OCI-LY1 (cell line): ENCODE results near the gene CIRBP.

Experiments used
- H2AFZ ChIP-seq: fragments of 200-600 bp; sonication (generic), shearing (Covaris generic); 2 replicates; pipeline ENCODE4 v1.6.0; 2014; ENCODE audit warnings: antibody characterized with exemption, mild to moderate bottlenecking, low read length
- H3F3A ChIP-seq: fragments of 200-600 bp; sonication (generic), shearing (Covaris generic); 2 replicates; pipeline ENCODE4 v1.6.0; 2014; ENCODE audit warnings: mild to moderate bottlenecking, antibody characterized with exemption, low read length, moderate library complexity; ENCODE audit not compliant: insufficient read depth
- H3K27ac ChIP-seq: fragments of 200-600 bp; sonication (generic); 2 replicates; pipeline ENCODE4 v1.5.1; 2014; ENCODE audit warnings: low read length, mixed run types, mild to moderate bottlenecking, low read depth; ENCODE audit not compliant: poor library complexity, severe bottlenecking
- H3K27me3 ChIP-seq: fragments of 200-600 bp; sonication (generic); 2 replicates; pipeline ENCODE4 v1.6.0; 2014; ENCODE audit warnings: antibody characterized with exemption, mild to moderate bottlenecking, low read length, moderate library complexity; ENCODE audit not compliant: insufficient read depth
- H3K36me3 ChIP-seq: fragments of 200-600 bp; sonication (generic); 2 replicates; pipeline ENCODE4 v1.6.1; 2014; ENCODE audit warnings: mild to moderate bottlenecking, antibody characterized with exemption, low read length, moderate library complexity, mixed read lengths; ENCODE audit not compliant: insufficient read depth
- H3K4me1 ChIP-seq: fragments of 200-600 bp; sonication (generic); 2 replicates; pipeline ENCODE4 v1.5.1; 2014; ENCODE audit warnings: mild to moderate bottlenecking, low read length, moderate library complexity; ENCODE audit not compliant: insufficient read depth, severe bottlenecking
- H3K4me2 ChIP-seq: fragments of 200-600 bp; sonication (generic), shearing (Covaris generic); 2 replicates; pipeline ENCODE4 v1.6.1; 2014; ENCODE audit warnings: low read length
- H3K4me3 ChIP-seq: fragments of 200-600 bp; sonication (generic); 2 replicates; pipeline ENCODE4 v1.5.1; 2014; ENCODE audit warnings: low read length, low read depth, mild to moderate bottlenecking, mixed read lengths; ENCODE audit not compliant: poor library complexity, severe bottlenecking
- H3K79me2 ChIP-seq: fragments of 200-600 bp; shearing (Covaris generic); 2 replicates; pipeline ENCODE4 v1.6.1; 2016; ENCODE audit warnings: mixed run types, low read length, mixed read lengths; ENCODE audit not compliant: insufficient read depth
- H3K9ac ChIP-seq: fragments of 200-600 bp; sonication (generic), shearing (Covaris generic); 2 replicates; pipeline ENCODE4 v1.6.1; 2014; ENCODE audit warnings: mild to moderate bottlenecking, low read length, mixed read lengths
- H3K9me2 ChIP-seq: fragments of 200-600 bp; sonication (generic), shearing (Covaris generic); 2 replicates; pipeline ENCODE4 v1.6.1; 2014; ENCODE audit warnings: low read depth, mild to moderate bottlenecking, low read length, mixed read lengths
- H3K9me3 ChIP-seq: fragments of 200-600 bp; shearing (Covaris generic); 2 replicates; pipeline ENCODE4 v1.6.1; 2014; ENCODE audit warnings: low read length, mixed read lengths
- H4K20me1 ChIP-seq: fragments of 200-600 bp; sonication (generic), shearing (Covaris generic); 2 replicates; pipeline ENCODE4 v1.6.0; 2016; ENCODE audit warnings: mild to moderate bottlenecking, low read length; ENCODE audit not compliant: insufficient read depth
- EZH2 ChIP-seq: fragments of 200-600 bp; sonication (generic), shearing (Covaris generic); IDR thresholded peaks from 2 replicates; pipeline ENCODE4 v1.8.0; 2017; ENCODE audit warnings: borderline replicate concordance, mixed run types, mild to moderate bottlenecking, antibody characterized with exemption, low read length, moderate library complexity, mixed read lengths
- TF ChIP-seq, protein P1 (sequence below): fragments of 200-600 bp; sonication (generic), shearing (Covaris generic); IDR thresholded peaks from 2 replicates; pipeline ENCODE4 v1.5.1; 2017; ENCODE audit warnings: mild to moderate bottlenecking, antibody characterized with exemption, low read length, moderate library complexity, mixed read lengths

The CIRBP gene

DNA sequence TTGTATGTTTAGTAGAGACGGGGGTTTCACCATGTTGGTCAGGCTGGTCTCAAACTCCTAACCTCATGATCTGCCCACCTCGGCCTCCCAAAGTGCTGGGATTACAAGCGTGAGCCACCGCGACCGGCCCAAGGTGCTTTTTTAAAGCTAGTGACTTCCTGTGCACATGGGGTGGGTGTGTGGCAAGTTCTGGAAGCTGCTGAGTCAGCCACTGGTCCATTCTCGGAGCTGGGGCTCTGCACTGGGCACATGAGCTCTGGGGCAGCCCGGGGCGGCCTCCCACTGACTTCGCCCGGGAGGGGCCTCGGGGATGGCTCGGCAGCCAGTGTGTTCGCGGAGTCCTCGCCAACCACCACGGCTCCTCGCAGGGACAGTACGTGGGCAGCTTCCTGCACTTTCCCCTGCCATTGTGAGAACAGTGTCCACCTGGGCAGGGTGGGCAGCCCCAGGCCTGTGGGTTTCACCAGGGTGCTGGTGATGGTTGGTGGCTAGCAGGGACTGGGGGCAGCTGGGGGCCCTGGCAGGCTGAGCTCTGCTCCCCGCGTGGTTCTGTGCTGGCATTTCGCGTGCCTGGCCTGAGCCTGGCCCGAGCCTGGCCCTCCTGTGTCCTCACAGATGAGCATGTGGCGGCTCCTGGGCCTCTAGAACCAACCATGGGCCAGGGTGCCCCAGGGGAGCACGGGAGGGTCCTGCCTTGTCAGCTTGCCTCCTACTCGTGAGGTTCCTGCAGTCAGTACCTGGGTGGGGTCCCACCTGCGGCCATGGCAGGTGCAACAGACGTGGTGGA is 43.5 kb upstream of the CIRBP start:
- Histone ChIP-seq H3K27me3 (no peaks in the 10 kb centered on the region), H3K4me1 (peaks cover 6% of the 10 kb centered on the region), H4K20me1 (no peaks in the 10 kb centered on the region), H3K4me3 (no peak overlapping the region), H3K36me3 (peaks cover 48% of the 10 kb centered on the region), H3K4me2 (no peak overlapping the region), H3K79me2 (no peaks in the 10 kb centered on the region), H3K27ac (no peak overlapping the region), H3K9me3 (no peaks in the 10 kb centered on the region), H3K9me2 (no peaks in the 10 kb centered on the region), H2AFZ (no peak overlapping the region), H3F3A (no peaks in the 10 kb centered on the region), H3K9ac (no peak overlapping the region)
- no peak for TF ChIP-seq EZH2
- TF ChIP-seq, protein P1, sequence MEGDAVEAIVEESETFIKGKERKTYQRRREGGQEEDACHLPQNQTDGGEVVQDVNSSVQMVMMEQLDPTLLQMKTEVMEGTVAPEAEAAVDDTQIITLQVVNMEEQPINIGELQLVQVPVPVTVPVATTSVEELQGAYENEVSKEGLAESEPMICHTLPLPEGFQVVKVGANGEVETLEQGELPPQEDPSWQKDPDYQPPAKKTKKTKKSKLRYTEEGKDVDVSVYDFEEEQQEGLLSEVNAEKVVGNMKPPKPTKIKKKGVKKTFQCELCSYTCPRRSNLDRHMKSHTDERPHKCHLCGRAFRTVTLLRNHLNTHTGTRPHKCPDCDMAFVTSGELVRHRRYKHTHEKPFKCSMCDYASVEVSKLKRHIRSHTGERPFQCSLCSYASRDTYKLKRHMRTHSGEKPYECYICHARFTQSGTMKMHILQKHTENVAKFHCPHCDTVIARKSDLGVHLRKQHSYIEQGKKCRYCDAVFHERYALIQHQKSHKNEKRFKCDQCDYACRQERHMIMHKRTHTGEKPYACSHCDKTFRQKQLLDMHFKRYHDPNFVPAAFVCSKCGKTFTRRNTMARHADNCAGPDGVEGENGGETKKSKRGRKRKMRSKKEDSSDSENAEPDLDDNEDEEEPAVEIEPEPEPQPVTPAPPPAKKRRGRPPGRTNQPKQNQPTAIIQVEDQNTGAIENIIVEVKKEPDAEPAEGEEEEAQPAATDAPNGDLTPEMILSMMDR, result no peak

DNA sequence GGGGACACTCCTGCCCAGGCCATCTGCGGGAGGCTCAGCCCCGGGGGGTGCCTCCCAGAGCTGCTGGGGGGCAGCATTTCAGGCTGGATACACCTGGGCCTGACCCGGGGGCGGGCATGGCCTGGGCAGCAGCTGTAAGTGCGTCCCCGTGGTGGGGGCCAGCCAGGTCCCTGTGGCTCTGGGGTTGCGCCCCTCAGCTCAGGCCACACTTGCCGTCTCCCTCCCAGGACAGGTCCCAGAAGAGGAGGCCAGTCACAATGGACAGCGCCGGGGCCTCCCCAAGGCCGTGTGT is 43.0 kb upstream of the CIRBP start:
- Histone ChIP-seq H3K4me3 (no peak overlapping the region), H3K4me1 (peaks cover 6% of the 10 kb centered on the region), H3K27me3 (no peaks in the 10 kb centered on the region), H3K79me2 (no peaks in the 10 kb centered on the region), H3K36me3 (peaks cover 44% of the 10 kb centered on the region), H4K20me1 (no peaks in the 10 kb centered on the region), H3K4me2 (no peak overlapping the region), H3K27ac (no peak overlapping the region), H3K9me3 (no peaks in the 10 kb centered on the region), H3F3A (no peaks in the 10 kb centered on the region), H2AFZ (no peak overlapping the region), H3K9ac (no peak overlapping the region), H3K9me2 (no peaks in the 10 kb centered on the region)
- TF ChIP-seq, protein P1, result no peak
- no peak for TF ChIP-seq EZH2

DNA sequence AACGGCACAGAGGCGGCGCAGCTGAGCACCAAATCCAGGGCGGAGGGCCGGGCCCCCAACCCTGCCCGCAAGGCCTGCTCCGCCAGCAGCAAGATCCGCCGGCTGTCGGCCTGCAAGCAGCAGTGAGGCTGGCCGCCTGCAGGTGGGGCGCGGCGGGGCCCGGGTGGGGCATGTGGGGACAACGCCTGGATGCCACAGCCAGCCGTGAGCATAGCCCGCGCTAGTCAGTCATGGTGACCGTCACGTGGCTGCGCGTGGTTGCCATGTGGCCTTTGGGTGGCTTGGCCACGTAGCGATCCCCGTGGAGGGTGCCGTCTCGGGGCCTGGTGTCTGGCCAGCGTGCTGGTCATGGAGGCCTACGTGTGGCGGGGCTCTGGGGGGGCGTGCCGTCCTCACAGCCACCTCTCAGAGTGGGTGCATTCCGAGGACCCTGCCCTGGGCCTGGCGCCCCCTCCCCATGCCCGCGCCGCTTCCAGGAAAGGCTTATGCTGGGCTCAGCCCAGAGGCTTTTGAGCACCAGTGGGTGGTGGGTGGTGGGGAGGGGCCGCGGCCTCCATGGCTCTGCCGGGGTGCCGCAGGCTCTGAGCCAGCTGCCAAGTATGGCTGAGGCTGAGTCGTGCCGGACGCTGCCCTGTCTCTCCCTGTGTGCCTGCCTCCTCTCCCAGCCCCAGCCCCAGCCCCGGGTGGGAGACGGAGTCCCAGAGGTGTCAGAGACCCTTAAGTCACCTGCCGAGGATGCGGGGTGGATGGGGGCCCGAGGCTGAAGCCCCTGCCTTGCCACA is 42.4 kb upstream of the CIRBP start:
- Histone ChIP-seq H2AFZ (no peak overlapping the region), H3K27ac (no peak overlapping the region)

More for the DNA sequence above, 42.4 kb upstream of the CIRBP start:
- H3K4me2 ChIP-seq, result no peak overlapping the region
- H3K36me3 ChIP-seq, result peaks cover 42% of the 10 kb centered on the region
- no peaks in the 10 kb centered on the region for H4K20me1 ChIP-seq
- no peaks in the 10 kb centered on the region for H3K27me3 ChIP-seq
- TF ChIP-seq EZH2, result no peak
- TF ChIP-seq, protein P1, result no peak
- H3K9me3 ChIP-seq, result no peaks in the 10 kb centered on the region
- H3K4me1 ChIP-seq, result peaks cover 6% of the 10 kb centered on the region
- H3K4me3 ChIP-seq, result no peak overlapping the region
- no peaks in the 10 kb centered on the region for H3K9me2 ChIP-seq
- H3F3A ChIP-seq, result no peaks in the 10 kb centered on the region
- no peak overlapping the region for H3K9ac ChIP-seq
- H3K79me2 ChIP-seq, result no peaks in the 10 kb centered on the region
